SU-DHL-6 (cell line): Measurements from ENCODE around the gene TULP3.

Experiments used
- CTCF ChIP-seq: fragments of 200-600 bp; sonication (generic); IDR thresholded peaks from one replicate; pipeline ENCODE4 v1.5.1; 2017; ENCODE audit warnings: antibody characterized with exemption, mild to moderate bottlenecking, low read length, moderate library complexity; ENCODE audit not compliant: insufficient read depth, poor library complexity, severe bottlenecking
- EZH2phosphoT487 ChIP-seq: fragments of 200-600 bp; sonication (generic), shearing (Covaris generic); conservative IDR thresholded peaks from 2 replicates; pipeline ENCODE4 v1.6.1; 2018; ENCODE audit warnings: mild to moderate bottlenecking, antibody characterized with exemption, low read length, moderate library complexity, mixed read lengths

- TF ChIP-seq CTCF, result no peak
- no peak for TF ChIP-seq EZH2phosphoT487
These were observed 697 bp upstream of the TULP3 start for GRCh38 chr12:2890001-2890387.
